HG03439 (cell line): Measurements from ENCODE around the gene DTX1.

Source experiments
- ATAC-seq: cut with Tn5 transposase; IDR thresholded peaks from one replicate; pipeline ENCODE4 v1.9.1; 2021; ENCODE audit warnings: mild to moderate bottlenecking, moderate library complexity; ENCODE audit not compliant: unreplicated experiment

DTX1 gene

GRCh38 chr12:113054948-113055486 is 1.5 kb upstream of the DTX1 start:
- ATAC-seq: no peak

- ATAC-seq: no peak
Observed at GRCh38 chr12:113055594-113056380, 743 bp upstream of the DTX1 start.

GRCh38 chr12:113056381-113056630 is 224 bp upstream of the DTX1 start:
- no peak for ATAC-seq

GRCh38 chr12:113057565-113058485 is 1.3 kb downstream of the DTX1 start:
- ATAC-seq: no peak

- no peak for ATAC-seq
Observed at GRCh38 chr12:113058553-113058952, 2.0 kb downstream of the DTX1 start.

GRCh38 chr12:113059071-113059595 is 2.6 kb downstream of the DTX1 start:
- no peak for ATAC-seq

GRCh38 chr12:113060336-113060960 is 3.9 kb downstream of the DTX1 start:
- ATAC-seq: no peak

- ATAC-seq: no peak
Observed at GRCh38 chr12:113061061-113061694, 4.6 kb downstream of the DTX1 start.

GRCh38 chr12:113062502-113063395 is 6.2 kb downstream of the DTX1 start:
- ATAC-seq: no peak

- ATAC-seq: no peak
Observed at GRCh38 chr12:113063396-113064350, 7.1 kb downstream of the DTX1 start.

GRCh38 chr12:113064395-113065125 is 8.0 kb downstream of the DTX1 start:
- no peak for ATAC-seq

- no peak for ATAC-seq
Observed at GRCh38 chr12:113065126-113066007, 8.8 kb downstream of the DTX1 start.

- no peak for ATAC-seq
Observed at GRCh38 chr12:113066813-113067400, 10.4 kb downstream of the DTX1 start.

- ATAC-seq: no peak
Observed at GRCh38 chr12:113067987-113068935, 11.7 kb downstream of the DTX1 start.

- ATAC-seq: no peak
Observed at GRCh38 chr12:113069149-113069548, 12.6 kb downstream of the DTX1 start.

- ATAC-seq: no peak
Observed at GRCh38 chr12:113069751-113070116, 13.2 kb downstream of the DTX1 start.
